Stimulated activated naive CD4-positive, alpha-beta T cell treated with Interleukin-2 at 50 U/mL for 16 hours (primary cell): ENCODE measurements around the gene KRR1.
"Not testable (repeated sequence)": the region's sequence is repeated elsewhere in the genome, so short reads cannot be mapped to it uniquely, and the experiment has no call there.

Experiments used
- DNase-seq: peaks from one replicate; lab custom pipeline; 2025; lab: John Stamatoyannopoulos, UW

The KRR1 gene

DNA sequence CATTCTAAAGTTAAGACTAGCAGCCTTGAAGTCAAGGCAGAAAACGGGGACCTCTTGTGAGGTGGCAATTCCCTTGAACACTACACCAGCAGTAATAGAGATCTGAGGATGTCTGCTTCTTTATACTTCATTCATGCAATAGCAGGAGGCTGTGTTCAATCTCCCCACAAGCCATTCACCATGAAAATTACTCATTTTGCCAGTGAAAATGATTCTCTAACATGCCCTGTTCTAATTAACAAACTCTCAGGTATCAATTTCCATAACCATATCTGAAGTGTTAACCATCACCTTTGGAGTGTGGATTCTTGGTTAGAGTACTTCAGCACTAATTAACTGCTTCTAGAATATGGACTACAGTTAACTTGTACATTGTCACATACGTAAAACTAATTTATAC lies 34.3 kb downstream of the KRR1 start:
- no peak for DNase-seq

DNA sequence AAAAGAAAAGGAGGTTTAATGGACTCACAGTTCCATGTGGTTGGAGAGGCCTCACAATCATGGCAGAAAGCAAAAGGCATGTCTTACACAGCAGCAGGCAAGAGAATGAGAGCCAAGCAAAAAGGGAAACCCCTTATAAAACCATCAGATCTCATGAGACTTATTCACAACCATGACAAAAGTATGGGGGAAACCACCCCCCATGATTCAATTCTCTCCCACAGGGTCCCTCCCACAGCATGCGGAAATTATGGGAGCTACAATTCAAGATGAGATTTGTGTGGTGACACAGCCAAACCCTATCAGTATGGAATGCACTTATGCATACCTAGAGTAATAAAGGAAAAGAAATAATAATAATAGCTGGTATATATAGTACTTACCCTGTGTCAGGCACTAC lies 35.3 kb downstream of the KRR1 start:
- DNase-seq = peak; percentile 39

DNA sequence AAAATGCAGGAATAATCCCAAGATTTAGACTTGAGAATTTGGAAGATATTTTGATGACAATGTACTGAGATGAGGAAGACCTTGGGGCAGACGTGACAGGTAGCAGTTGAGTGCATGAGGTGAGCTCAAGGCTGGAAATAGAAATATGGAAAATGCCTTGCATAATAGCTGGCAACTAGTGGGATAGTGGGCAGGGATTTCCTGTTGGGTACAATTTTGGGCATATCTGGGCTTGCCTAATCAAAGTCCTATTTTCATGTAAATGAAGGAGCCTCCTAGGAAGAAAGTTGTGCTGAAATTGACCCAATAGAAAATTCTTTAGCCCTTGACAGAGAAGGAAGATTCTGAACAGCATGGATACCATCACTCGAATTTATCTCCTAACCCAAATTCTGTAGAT lies 37.3 kb downstream of the KRR1 start:
- no peak for DNase-seq

DNA sequence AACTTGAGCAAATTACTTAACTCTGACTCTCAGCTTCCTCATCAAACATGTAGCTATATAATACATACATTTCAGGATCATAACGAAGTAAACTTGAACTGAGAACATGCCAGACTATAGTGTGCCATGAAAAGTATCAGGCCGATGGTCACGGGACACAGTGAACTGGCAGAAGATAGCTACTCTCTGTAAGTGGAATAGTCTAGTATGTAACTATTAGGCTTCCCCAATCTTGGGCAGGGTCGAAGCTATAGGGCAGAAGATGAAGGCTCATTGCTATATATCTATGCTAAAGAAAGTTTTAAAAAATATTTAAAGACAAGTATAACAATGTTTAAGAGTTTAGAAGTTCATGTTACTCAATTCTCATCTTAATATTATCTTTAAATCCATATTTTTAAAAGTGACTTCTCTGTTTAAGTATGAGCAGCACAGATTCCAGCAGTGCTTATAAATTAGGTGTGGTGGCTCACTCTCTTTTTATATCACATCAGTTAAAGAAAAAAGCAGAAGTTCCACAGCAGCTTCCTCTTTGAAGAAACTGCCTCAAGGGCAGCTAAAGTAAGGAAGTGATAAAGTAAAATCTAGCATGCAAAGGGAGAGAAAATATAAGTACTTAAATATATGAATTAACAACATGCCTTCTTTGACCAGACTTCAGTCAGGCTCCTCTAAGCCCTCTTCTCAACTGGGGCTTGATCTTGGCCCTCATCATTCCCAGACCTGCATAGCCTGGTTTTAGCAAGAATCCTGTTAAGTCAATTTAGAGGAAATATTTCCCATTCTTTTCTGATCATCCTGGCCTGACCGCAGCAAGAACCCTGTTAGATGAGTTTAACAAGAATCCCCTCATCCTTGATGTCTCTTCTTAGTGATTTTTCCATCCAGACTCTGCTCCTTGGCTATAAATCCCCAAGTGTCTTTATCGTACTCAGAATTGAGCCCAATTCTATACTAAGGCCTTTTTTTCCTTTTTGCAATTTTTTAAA lies 39.2 kb downstream of the KRR1 start:
- DNase-seq = no peak

GRCh38 chr12:75460204-75460603 lies 51.2 kb downstream of the KRR1 start:
- no peak for DNase-seq

DNA sequence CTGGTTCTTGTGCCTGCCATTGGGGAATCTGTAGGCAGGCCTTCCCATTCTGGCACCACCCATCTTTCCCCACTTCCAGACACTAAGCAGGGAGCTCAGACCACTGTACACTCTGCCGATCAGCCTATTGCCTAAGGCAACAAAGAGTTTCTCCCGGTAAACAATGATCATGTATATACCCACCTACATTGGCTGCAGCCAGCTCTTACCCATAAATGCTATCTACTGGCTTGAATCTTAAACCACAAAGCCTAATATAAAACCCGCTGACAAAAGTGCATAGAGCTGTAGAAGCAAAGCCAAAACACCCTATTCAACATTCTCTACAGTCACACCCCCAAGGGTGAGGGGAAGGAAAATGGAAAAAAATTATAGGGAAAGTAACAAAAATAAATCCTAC lies 51.7 kb downstream of the KRR1 start:
- DNase-seq = no peak

- not testable (repeated sequence) for DNase-seq
These were observed 53.5 kb downstream of the KRR1 start for GRCh38 chr12:75457866-75458265.

DNA sequence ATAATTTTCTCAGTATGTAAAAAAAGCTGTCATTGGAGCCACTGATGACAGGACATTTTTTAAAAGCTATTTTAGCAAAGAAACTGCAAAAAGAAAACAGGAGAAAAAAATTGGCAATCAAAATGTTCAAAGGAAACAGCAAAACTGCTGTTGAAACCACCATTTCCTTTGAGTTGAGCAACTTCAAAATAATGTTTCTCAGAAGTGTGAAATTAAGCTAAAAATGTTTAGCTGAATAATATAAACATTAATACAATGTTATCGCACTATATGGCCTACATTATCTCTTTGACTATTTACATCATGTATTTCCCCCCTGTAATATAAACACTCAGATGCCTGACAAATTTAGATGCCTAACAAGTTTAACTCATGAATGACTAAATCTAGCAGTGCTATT lies 54.2 kb downstream of the KRR1 start:
- DNase-seq = no peak

DNA sequence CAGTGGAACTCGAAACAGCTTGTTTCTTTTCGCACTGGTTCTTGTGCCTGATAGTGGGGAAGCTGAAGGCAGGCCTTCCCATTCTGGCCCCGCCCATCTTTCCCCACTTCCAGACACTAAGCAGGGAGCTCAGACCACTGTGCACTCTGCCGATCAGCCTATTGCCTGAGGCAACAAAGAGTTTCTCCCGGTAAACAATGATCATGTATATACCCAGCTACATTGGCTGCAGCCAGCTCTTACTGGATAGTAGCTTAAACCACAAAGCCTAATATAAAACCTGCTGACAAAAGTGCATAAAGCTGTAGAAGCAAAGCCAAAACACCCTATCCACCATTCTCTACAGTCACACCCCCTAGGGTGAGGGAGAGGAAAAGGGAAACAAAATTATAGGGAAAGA lies 55.6 kb downstream of the KRR1 start:
- DNase-seq = no peak

DNA sequence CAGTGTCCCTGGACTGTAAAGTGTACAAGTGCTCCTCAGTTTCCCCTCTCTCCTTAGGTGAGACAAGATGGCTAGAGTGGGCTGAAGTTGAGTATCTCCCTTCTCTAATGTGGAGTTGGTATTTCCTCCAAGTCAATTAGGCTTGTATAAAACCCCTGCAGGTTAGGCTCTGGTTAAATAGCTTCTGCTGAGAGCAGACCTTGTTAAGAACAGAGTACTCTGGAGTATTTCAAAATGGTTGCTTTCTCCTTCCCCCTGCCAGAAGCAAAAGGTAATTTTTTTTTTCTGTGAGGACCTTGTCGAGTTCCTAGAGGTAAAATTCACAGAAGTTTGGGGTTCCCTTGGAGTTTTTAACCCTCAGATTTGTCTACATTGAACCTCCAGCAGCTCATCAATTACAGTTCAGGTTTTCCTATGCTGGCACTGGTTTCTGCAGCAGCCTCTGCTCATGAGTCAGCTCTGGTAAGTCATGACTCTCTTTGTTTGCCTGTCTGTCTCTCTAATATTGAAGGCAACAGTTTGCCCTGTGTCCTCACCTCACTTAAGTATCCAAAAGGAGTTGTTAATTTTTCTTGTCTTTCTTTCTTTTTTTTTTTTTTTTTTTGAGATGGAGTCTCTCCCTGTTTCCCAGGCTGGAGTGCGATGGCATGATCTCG lies 58.6 kb downstream of the KRR1 start:
- DNase-seq = no peak

GRCh38 chr12:75447691-75448393 lies 63.6 kb downstream of the KRR1 start:
- DNase-seq = no peak

DNA sequence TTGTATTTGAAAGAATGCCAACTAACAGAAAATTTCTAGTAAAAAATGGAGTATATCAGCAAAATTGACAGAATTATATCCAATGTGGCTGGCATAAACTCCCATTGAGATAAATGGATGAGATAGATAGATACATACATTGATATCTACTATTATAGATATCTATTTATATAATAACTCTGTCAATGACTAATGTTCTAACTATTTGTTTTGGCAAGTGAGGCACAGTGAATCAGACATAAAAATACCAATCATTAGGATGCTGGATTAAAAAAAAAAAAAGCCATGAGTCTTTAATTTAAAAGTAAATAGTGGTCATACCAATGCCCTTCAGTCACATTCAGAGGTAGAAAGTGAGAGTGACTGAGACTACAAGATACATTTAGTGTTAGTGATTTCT lies 64.6 kb downstream of the KRR1 start:
- no peak for DNase-seq

DNA sequence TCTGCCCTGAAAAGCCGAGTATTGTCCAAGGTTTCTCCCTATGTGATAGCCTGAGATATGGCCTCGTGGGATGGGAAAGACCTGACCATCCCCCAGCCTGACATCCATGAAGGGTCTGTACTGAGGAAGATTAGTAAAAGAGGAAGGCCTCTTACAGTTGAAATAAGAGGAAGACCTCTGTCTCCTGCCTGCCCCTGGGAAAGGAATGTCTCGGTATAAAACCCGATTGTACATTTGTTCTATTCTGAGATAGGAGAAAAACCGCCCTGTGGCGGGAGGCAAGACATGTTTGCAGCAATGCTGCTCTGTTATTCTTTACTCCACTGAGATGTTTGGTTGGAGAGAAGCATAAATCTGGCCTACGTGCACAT lies 66.3 kb downstream of the KRR1 start:
- DNase-seq = not testable (repeated sequence)

DNA sequence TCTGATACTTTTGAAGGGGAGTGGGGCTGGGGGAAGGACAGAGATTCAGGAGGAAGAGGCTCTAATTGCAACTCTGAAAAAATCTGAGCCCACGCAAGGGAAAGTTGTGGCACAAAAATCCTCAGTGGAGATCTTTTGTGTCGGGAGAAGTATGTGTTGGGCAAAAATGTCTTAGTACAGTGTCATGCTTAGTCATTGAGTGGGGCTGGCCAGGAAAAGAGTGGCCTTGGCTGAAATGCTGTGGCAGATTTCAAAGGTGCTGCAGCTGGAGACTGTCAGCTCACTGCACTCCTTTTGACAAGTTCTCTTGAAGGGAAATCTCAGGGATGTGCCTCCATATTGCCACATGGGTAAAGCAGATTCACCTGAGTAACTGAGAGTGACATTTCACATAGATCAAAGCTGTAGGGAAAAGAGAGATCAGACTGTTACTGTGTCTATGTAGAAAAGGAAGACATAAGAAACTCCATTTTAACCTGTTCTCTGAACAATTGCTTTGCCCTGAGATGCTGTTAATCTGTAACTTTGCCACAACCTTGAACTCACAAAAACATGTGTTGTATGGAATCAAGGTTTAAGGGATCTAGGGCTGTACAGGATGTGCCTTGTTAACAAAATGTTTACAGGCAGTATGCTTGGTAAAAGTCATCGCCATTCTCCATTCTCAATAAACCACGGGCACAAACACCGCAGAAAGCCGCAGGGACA lies 66.8 kb downstream of the KRR1 start:
- DNase-seq = no peak

GRCh38 chr12:75443709-75444108 lies 67.7 kb downstream of the KRR1 start:
- no peak for DNase-seq

DNA sequence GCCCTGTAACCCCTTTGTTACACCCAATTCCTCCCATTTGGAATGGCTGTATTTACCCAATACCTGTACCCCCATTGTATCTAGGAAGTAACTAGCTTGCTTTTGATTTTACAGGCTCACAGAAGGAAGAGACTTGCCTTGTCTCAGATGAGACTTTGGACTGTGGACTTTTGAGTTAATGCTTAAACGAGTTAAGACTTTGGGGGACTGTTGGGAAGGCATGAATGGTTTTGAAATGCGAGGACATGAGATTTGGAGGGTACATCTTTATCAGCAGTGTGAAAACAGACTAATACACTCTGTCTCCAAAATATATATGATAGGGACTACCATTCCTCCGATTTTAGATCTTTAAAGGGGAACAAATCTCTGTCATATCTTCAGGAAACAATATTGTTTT lies 69.0 kb downstream of the KRR1 start:
- not testable (repeated sequence) for DNase-seq

DNA sequence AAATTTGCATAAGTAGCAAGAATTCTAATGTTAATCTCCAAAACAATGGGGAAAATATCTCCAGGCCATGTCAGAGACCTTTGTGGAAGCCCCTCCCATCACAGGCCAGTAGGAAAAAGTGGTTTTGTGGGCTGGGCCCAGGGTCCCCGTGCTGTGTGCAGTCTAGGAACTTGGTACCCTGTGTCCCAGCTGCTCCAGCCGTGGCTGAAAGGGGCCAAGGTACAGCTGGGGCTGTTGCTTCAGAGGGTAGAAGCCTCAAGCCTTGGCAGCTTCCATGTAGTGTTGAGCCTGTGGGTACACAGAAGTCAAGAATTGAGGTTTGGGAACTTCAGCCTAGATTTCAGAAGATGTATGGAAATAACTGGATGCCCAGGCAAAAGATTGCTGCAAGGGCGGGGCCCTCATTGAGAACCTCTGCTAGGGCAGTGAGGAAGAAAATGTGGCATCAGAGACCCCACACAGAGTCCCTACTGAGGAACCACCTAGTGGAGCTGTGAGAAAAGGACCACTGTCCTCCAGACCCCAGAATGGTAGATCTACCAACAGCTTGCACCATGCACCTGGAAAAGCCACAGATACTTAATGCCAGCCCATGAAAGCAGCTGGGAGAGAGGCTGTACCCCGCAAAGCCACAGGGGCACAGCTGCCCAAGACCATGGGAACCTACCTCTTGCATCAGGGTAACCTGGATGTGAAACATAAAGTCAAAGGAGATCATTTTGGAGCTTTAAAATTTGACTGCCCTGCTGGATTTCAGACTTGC lies 69.5 kb downstream of the KRR1 start:
- not testable (repeated sequence) for DNase-seq
